HCT116 (cell line): Measurements from ENCODE around the gene CAVIN1. TPM values are rescaled to one million over a fixed set of nuclear protein-coding genes. Genes with fewer than 3 reads are reported as not detected.

Source experiments
- ATAC-seq: fragments of 200-7000 bp; cut with Tn5 transposase; 2 replicates; pipeline ENCODE4 v1.9.1; 2020; ENCODE audit warnings: mild to moderate bottlenecking, moderate library complexity
- BruUV-seq: library from RNA; stranded (reverse); fragments of 400-500 nt; replicated peaks from 2 replicates; lab custom pipeline; 2021; lab: Mats Ljungman, UMichigan
- CTCF ChIA-PET: fragments of 300-600 bp; sonication (Branson Sonifier 250); formaldehyde crosslinking; loops from one replicate; lab custom pipeline; 2021; ENCODE audit warnings: antibody characterized with exemption; lab: Charles Lee
- POLR2A ChIA-PET: fragments of 300-600, 350-600 bp; sonication (Branson Sonifier 250); formaldehyde crosslinking; loops from one replicate; lab custom pipeline; 2021; ENCODE audit warnings: antibody characterized with exemption; lab: Charles Lee
- RAD21 ChIA-PET, 2 experiments: fragments of 300-600 bp; sonication (Branson Sonifier 250); formaldehyde crosslinking; loops; one replicate each; lab custom pipeline; 2023; ENCODE audit warnings: low total read pairs in 2 of 2; ENCODE audit not compliant: uncharacterized antibody in 2 of 2, unreplicated experiment in 2 of 2, low non-redundant PET in 1 of 2; lab: Charles Lee
- DNase-seq: peaks from one replicate; pipeline ENCODE4 v3.0.0-alpha.2; 2010; ENCODE audit warnings: low read depth, low spot score
- H2AFZ ChIP-seq: fragments of 200-600 bp; shearing (Covaris generic), sonication (generic); 2 replicates; pipeline ENCODE4 v1.6.1; 2017; ENCODE audit warnings: low read depth, mixed run types, mixed read lengths, antibody characterized with exemption, low read length; ENCODE audit not compliant: poor library complexity, severe bottlenecking
- H3K27ac ChIP-seq: 2 replicates; pipeline ENCODE4 v1.5.1; 2012; ENCODE audit warnings: low read depth, low read length
- H3K27me3 ChIP-seq: fragments of 200-600 bp; sonication (generic); 2 replicates; pipeline ENCODE4 v1.6.1; 2016; ENCODE audit warnings: mixed run types, low read length, mixed read lengths; ENCODE audit not compliant: insufficient read depth
- H3K36me3 ChIP-seq, 2 experiments: fragments of 200-500 bp in 1 of 2; fragments of 200-600 bp in 1 of 2; sonication (Bioruptor generic) in 1 of 2; sonication (generic) in 1 of 2; 2 replicates each; pipeline versions ENCODE4 v1.5.1 to v1.6.1; 2014 to 2016; ENCODE audit warnings: low read length in 2 of 2, inconsistent platforms in 1 of 2, mixed read lengths in 1 of 2, mixed run types in 1 of 2; ENCODE audit not compliant: insufficient read depth in 2 of 2, control insufficient read depth in 1 of 2
- H3K4me1 ChIP-seq, 2 experiments: fragments of 200-600 bp in 1 of 2; sonication (generic) in 1 of 2; 2 replicates each; pipeline versions ENCODE4 v1.5.1 to v1.6.1; 2012 to 2017; ENCODE audit warnings: low read length in 2 of 2, inconsistent platforms in 1 of 2, mild to moderate bottlenecking in 1 of 2, mixed read lengths in 1 of 2, mixed run types in 1 of 2, moderate library complexity in 1 of 2; ENCODE audit not compliant: insufficient read depth in 2 of 2, control insufficient read depth in 1 of 2
- H3K4me2 ChIP-seq: fragments of 200-600 bp; sonication (generic); 2 replicates; pipeline ENCODE4 v1.6.1; 2017; ENCODE audit warnings: mixed run types, low read length, mixed read lengths
- H3K4me3 ChIP-seq, 2 experiments: fragments of 200-600 bp in 1 of 2; sonication (generic) in 1 of 2; replicated peaks in 1 of 2; 2 replicates each; pipeline ENCODE4 v1.5.1; 2011 to 2016; ENCODE audit warnings: low read length in 2 of 2, control low read depth in 1 of 2, low read depth in 1 of 2, mild to moderate bottlenecking in 1 of 2, mixed read lengths in 1 of 2, mixed run types in 1 of 2
- H3K79me2 ChIP-seq: fragments of 200-600 bp; sonication (generic); 2 replicates; pipeline ENCODE4 v1.6.1; 2017; ENCODE audit warnings: mild to moderate bottlenecking, mixed run types, low read length, moderate library complexity, mixed read lengths; ENCODE audit not compliant: insufficient read depth
- H3K9ac ChIP-seq: fragments of 200-600 bp; sonication (generic); 2 replicates; pipeline ENCODE4 v1.6.1; 2016; ENCODE audit warnings: low read length, mixed read lengths
- H3K9me2 ChIP-seq: fragments of 200-600 bp; sonication (generic), shearing (Covaris generic); 2 replicates; pipeline ENCODE4 v1.6.1; 2017; ENCODE audit warnings: mixed run types, mild to moderate bottlenecking, moderate library complexity; ENCODE audit not compliant: insufficient read depth
- H3K9me3 ChIP-seq, 2 experiments: fragments of 200-500 bp in 1 of 2; fragments of 200-600 bp in 1 of 2; sonication (Bioruptor generic) in 1 of 2; sonication (generic) in 1 of 2; 2 replicates each; pipeline ENCODE4 v1.6.1; 2014 to 2017; ENCODE audit warnings: low read length in 2 of 2, mixed read lengths in 2 of 2, inconsistent platforms in 1 of 2, low read depth in 1 of 2, mild to moderate bottlenecking in 1 of 2, mixed run types in 1 of 2, moderate library complexity in 1 of 2; ENCODE audit not compliant: control insufficient read depth in 1 of 2, insufficient read depth in 1 of 2
- H4K20me1 ChIP-seq: fragments of 200-600 bp; sonication (generic), shearing (Covaris generic); 2 replicates; pipeline ENCODE4 v1.6.1; 2017; ENCODE audit warnings: mixed run types, mild to moderate bottlenecking, moderate library complexity; ENCODE audit not compliant: insufficient read depth
- CEBPB ChIP-seq: IDR thresholded peaks from 2 replicates; pipeline ENCODE4 v1.6.1; 2012; ENCODE audit warnings: low read depth
- EZH2 ChIP-seq: fragments of 200-600 bp; sonication (generic); IDR thresholded peaks from 2 replicates; pipeline ENCODE4 v1.6.1; 2017; ENCODE audit warnings: antibody characterized with exemption, mixed run types
- FOSL1 ChIP-seq: IDR thresholded peaks from 2 replicates; pipeline ENCODE4 v1.6.1; 2012; ENCODE audit warnings: low read depth
- JUND ChIP-seq: IDR thresholded peaks from 2 replicates; pipeline ENCODE4 v1.6.1; 2012
- POLR2A ChIP-seq: IDR thresholded peaks from 2 replicates; pipeline ENCODE4 v1.7.0; 2011; ENCODE audit warnings: borderline replicate concordance; ENCODE audit not compliant: insufficient read depth, insufficient read length; ENCODE audit errors: extremely low read depth
- POLR2AphosphoS5 ChIP-seq: IDR thresholded peaks from 2 replicates; pipeline ENCODE4 v1.6.1; 2011; ENCODE audit warnings: mild to moderate bottlenecking, low read depth, low read length, moderate library complexity
- SIN3A ChIP-seq: IDR thresholded peaks from 2 replicates; pipeline ENCODE4 v1.6.1; 2012; ENCODE audit warnings: low read depth
- SRF ChIP-seq: IDR thresholded peaks from 2 replicates; pipeline ENCODE4 v1.6.1; 2012; ENCODE audit warnings: low read depth
- YY1 ChIP-seq: IDR thresholded peaks from 2 replicates; pipeline ENCODE4 v1.6.1; 2011; ENCODE audit warnings: low read length, low read depth, moderate library complexity, mild to moderate bottlenecking; ENCODE audit not compliant: insufficient replicate concordance; ENCODE audit errors: extremely low read depth
- intact Hi-C: fragments of 100-400 bp; cut with micrococcal nuclease; formaldehyde crosslinking; loops from 2 replicates; pipeline ENCODE4 v1.10.0; 2022
- total RNA-seq: library from RNA; stranded (reverse); gene quantifications from one replicate; pipeline ENCODE4 v1.2.1, GENCODE V29; 2021; ENCODE audit not compliant: unreplicated experiment
- TF ChIP-seq, protein P1 (sequence below): IDR thresholded peaks from 2 replicates; pipeline ENCODE4 v1.6.1; 2012; ENCODE audit warnings: low read depth
- TF ChIP-seq, protein P2 (sequence below): IDR thresholded peaks from 2 replicates; pipeline ENCODE4 v1.6.1; 2012

Gene CAVIN1
- total RNA-seq, 1 experiment from 2014 or later, result 79.7 TPM

DNA sequence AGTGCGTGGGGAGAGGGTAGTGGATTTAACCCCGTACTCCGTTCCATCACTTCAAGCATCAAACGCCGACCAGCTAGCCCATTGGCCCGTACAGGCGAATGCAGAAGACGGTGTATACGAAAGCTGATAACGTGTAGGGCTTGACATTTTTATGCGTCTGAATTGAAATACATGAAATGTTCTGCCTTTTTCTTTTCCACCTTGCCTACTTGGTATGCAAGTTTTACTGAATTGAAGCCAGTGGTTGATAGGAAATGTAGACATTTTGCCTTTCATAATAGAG is 34.0 kb downstream of the CAVIN1 start:
- no peaks in the 10 kb centered on the region for H3K9me2 ChIP-seq
- peak overlapping the region; percentile 31; the same call in 1 of the 2 replicates for H3K9ac ChIP-seq
- TSS peak; percentile 97 for BruUV-seq
- H3K27me3 ChIP-seq, result no peaks in the 10 kb centered on the region
- peak overlapping the region; percentile 66 for H3K4me2 ChIP-seq
- ChIA-PET RAD21 (interaction anchor here in 1 of 2 experiments (1.0 kb wide), 1 partner anchor 138 kb away, joined by 4 read pairs; no protein-coding TSS in a partner anchor), POLR2A (interaction anchor here (0.6 to 2.1 kb wide), 11 partner anchors 8 to 138 kb away, joined by 3 to 19 read pairs (median 4); partner anchors contain the start of gene CAVIN1), CTCF (interaction anchor here (1.0 to 2.9 kb wide), 3 partner anchors 17 to 128 kb away, joined by 8 to 20 read pairs (median 9); no protein-coding TSS in a partner anchor)
- no peak overlapping the region for H3K4me3 ChIP-seq
- peak overlapping the region; percentile 64 for H2AFZ ChIP-seq
- ATAC-seq, result no peak
- no peaks in the 10 kb centered on the region for H3K36me3 ChIP-seq
- H3K79me2 ChIP-seq, result peaks cover 32% of the 10 kb centered on the region
- no peaks in the 10 kb centered on the region for H4K20me1 ChIP-seq
- H3K4me1 ChIP-seq, result peaks cover 19 to 24% of the 10 kb centered on the region in 2 experiments
- intact Hi-C loops, result no loop called here
- no peak for DNase-seq
- H3K9me3 ChIP-seq, result no peaks in the 10 kb centered on the region
- peak overlapping the region; percentile 66 for H3K27ac ChIP-seq
- TF ChIP-seq CEBPB (no peak), POLR2A (no peak), EZH2 (no peak), SIN3A (no peak), POLR2AphosphoS5 (no peak), FOSL1 (no peak), JUND (no peak), YY1 (no peak), SRF (no peak)
- TF ChIP-seq, protein P1, sequence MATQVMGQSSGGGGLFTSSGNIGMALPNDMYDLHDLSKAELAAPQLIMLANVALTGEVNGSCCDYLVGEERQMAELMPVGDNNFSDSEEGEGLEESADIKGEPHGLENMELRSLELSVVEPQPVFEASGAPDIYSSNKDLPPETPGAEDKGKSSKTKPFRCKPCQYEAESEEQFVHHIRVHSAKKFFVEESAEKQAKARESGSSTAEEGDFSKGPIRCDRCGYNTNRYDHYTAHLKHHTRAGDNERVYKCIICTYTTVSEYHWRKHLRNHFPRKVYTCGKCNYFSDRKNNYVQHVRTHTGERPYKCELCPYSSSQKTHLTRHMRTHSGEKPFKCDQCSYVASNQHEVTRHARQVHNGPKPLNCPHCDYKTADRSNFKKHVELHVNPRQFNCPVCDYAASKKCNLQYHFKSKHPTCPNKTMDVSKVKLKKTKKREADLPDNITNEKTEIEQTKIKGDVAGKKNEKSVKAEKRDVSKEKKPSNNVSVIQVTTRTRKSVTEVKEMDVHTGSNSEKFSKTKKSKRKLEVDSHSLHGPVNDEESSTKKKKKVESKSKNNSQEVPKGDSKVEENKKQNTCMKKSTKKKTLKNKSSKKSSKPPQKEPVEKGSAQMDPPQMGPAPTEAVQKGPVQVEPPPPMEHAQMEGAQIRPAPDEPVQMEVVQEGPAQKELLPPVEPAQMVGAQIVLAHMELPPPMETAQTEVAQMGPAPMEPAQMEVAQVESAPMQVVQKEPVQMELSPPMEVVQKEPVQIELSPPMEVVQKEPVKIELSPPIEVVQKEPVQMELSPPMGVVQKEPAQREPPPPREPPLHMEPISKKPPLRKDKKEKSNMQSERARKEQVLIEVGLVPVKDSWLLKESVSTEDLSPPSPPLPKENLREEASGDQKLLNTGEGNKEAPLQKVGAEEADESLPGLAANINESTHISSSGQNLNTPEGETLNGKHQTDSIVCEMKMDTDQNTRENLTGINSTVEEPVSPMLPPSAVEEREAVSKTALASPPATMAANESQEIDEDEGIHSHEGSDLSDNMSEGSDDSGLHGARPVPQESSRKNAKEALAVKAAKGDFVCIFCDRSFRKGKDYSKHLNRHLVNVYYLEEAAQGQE, result no peak
- TF ChIP-seq, protein P2, sequence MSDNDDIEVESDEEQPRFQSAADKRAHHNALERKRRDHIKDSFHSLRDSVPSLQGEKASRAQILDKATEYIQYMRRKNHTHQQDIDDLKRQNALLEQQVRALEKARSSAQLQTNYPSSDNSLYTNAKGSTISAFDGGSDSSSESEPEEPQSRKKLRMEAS, result no peak
